ENCODE results near the gene NBEA.

NBEA gene

DNA sequence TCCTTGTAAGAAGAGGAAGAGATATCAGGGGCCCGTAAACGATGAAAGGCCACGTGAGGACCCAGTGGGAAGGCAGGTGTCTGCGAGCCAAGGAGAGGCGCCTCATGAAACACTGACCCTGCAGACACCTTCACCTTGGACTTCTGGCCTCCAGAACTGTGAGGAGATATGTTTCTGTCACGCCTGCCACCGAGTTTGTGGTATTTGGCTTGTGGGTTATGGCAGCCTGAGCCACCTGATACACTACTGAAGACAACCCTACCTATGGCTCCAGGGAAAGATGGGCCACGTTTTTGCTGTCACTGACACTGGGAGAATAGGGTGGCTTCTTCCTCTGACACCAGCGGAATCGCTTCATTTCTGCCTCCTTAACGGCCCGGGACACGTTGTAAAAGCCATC lies 752.0 kb downstream of the NBEA start:
- H3K27ac ChIP-seq (ENCODE audit: low read depth, low read length) = no peak overlapping the region

DNA sequence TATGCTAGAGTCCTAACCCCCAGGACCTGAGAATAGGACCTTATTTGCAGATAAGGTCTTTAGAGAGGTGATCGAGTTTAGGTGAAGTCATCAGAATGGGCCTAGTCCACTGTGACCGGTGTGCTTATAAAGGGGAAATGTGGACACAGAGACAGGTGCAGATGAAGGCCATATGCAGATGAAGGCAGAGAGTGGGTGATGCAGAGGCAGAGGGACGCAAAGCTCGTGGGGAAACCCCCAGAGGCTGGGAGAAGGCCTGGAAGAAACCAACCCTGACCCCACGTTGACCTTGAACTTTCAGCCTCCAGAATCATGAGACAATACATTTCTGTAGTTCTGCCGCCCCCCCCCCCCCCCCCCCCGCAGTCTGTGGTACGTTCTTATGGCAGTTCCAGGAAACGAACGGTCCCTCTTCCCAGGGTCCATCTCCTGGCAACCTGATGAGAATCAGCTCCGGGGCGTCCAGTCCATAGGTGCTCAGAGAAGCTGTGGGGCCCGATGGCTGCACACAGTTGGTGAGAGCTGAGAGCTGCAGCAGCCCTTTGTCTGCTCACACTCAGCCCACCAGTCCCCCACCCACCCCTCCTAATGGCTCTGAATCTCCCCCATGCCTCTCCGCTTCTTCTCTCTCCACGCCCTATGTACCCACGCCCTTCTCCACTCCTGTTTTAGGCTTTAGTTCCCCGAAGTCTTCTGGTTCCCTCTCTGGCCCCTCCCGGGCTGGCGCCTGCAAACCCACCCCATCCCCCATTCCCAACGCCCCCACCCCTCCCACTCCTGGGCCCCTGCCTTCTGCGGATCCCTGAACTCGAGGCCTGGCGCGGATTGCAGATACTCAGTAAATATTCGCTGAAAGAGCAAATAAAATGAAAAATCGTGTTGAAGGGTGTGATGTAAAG lies 752.7 kb downstream of the NBEA start:
- Histone ChIP-seq H3K27me3 (ENCODE audit: control insufficient read depth in 1 of 2, insufficient read depth in 2 of 2, low read length in 2 of 2) (no peaks in the 10 kb centered on the region), H3K4me1 (ENCODE audit: insufficient read depth, low read length) (peaks cover 9% of the 10 kb centered on the region), H3K36me3 (ENCODE audit: insufficient read depth, low read length) (no peaks in the 10 kb centered on the region), H3K4me3 (ENCODE audit: low read depth in 1 of 2, low read length in 2 of 2) (no peak overlapping the region), H3K9me3 (ENCODE audit: low read length) (no peaks in the 10 kb centered on the region), H3K9ac (ENCODE audit: low read length) (no peak overlapping the region), H3K27ac (ENCODE audit: low read depth, low read length) (no peak overlapping the region)

More for the DNA sequence above, 752.0 kb downstream of the NBEA start:
- H3K27me3 ChIP-seq (ENCODE audit: control insufficient read depth in 1 of 2, insufficient read depth in 2 of 2, low read length in 2 of 2) = no peaks in the 10 kb centered on the region
- no peaks in the 10 kb centered on the region for H3K36me3 ChIP-seq (ENCODE audit: insufficient read depth, low read length)
- no peak overlapping the region for H3K9ac ChIP-seq (ENCODE audit: low read length)
- H3K4me3 ChIP-seq (ENCODE audit: low read depth in 1 of 2, low read length in 2 of 2) = no peak overlapping the region
- H3K4me1 ChIP-seq (ENCODE audit: insufficient read depth, low read length) = peaks cover 2% of the 10 kb centered on the region
- no peaks in the 10 kb centered on the region for H3K9me3 ChIP-seq (ENCODE audit: low read length)

DNA sequence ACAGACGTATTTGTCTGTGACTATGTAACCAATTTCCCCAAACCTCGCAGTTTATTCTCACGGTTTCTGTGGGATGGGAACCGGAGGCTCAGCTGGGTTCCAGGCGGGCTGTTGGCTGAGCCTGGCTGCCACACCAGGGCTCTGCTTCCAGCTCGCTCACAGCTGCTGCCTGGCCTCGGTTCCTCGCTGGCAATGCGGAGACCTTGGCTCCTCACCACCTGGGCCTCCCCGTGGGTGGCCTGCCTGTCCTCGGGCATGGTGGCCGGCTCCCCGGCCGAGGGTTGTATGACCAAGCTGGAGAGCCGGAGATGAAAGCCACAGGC lies 753.3 kb downstream of the NBEA start:
- Histone ChIP-seq H3K27me3 (ENCODE audit: control insufficient read depth in 1 of 2, insufficient read depth in 2 of 2, low read length in 2 of 2) (no peaks in the 10 kb centered on the region), H3K4me3 (ENCODE audit: low read depth in 1 of 2, low read length in 2 of 2) (no peak overlapping the region), H3K9ac (ENCODE audit: low read length) (no peak overlapping the region), H3K36me3 (ENCODE audit: insufficient read depth, low read length) (no peaks in the 10 kb centered on the region), H3K4me1 (ENCODE audit: insufficient read depth, low read length) (peaks cover 12% of the 10 kb centered on the region), H3K27ac (ENCODE audit: low read depth, low read length) (no peak overlapping the region), H3K9me3 (ENCODE audit: low read length) (no peaks in the 10 kb centered on the region)

- Histone ChIP-seq H3K4me1 (ENCODE audit: insufficient read depth, low read length) (peaks cover 17% of the 10 kb centered on the region), H3K4me3 (ENCODE audit: low read depth in 1 of 2, low read length in 2 of 2) (no peak overlapping the region), H3K9me3 (ENCODE audit: low read length) (no peaks in the 10 kb centered on the region), H3K27me3 (ENCODE audit: control insufficient read depth in 1 of 2, insufficient read depth in 2 of 2, low read length in 2 of 2) (no peaks in the 10 kb centered on the region), H3K9ac (ENCODE audit: low read length) (no peak overlapping the region), H3K27ac (ENCODE audit: low read depth, low read length) (no peak overlapping the region), H3K36me3 (ENCODE audit: insufficient read depth, low read length) (no peaks in the 10 kb centered on the region)
Observed at GRCh38 chr13:35697186-35697730, 755.2 kb downstream of the NBEA start.

- Histone ChIP-seq H3K36me3 (ENCODE audit: insufficient read depth, low read length) (no peaks in the 10 kb centered on the region), H3K4me3 (ENCODE audit: low read depth in 1 of 2, low read length in 2 of 2) (no peak overlapping the region), H3K27ac (ENCODE audit: low read depth, low read length) (no peak overlapping the region), H3K9ac (ENCODE audit: low read length) (no peak overlapping the region), H3K27me3 (ENCODE audit: control insufficient read depth in 1 of 2, insufficient read depth in 2 of 2, low read length in 2 of 2) (no peaks in the 10 kb centered on the region), H3K9me3 (ENCODE audit: low read length) (no peaks in the 10 kb centered on the region), H3K4me1 (ENCODE audit: insufficient read depth, low read length) (peaks cover 17% of the 10 kb centered on the region)
Observed at GRCh38 chr13:35698911-35699576, 757.0 kb downstream of the NBEA start.

GRCh38 chr13:35699825-35700510 lies 757.9 kb downstream of the NBEA start:
- H3K9me3 ChIP-seq (ENCODE audit: low read length) = no peaks in the 10 kb centered on the region
- peak overlapping the region; percentile 25 to 52 for H3K4me3 ChIP-seq (ENCODE audit: low read depth in 1 of 2, low read length in 2 of 2)
- H3K27ac ChIP-seq (ENCODE audit: low read depth, low read length) = peak overlapping the region; percentile 49

GRCh38 chr13:35700671-35701070 lies 758.6 kb downstream of the NBEA start:
- Histone ChIP-seq H3K27me3 (ENCODE audit: control insufficient read depth in 1 of 2, insufficient read depth in 2 of 2, low read length in 2 of 2) (no peaks in the 10 kb centered on the region), H3K27ac (ENCODE audit: low read depth, low read length) (no peak overlapping the region), H3K9me3 (ENCODE audit: low read length) (no peaks in the 10 kb centered on the region), H3K9ac (ENCODE audit: low read length) (no peak overlapping the region), H3K4me3 (ENCODE audit: low read depth in 1 of 2, low read length in 2 of 2) (no peak overlapping the region), H3K4me1 (ENCODE audit: insufficient read depth, low read length) (peaks cover 17% of the 10 kb centered on the region), H3K36me3 (ENCODE audit: insufficient read depth, low read length) (no peaks in the 10 kb centered on the region)

More at GRCh38 chr13:35699825-35700510, 757.9 kb downstream of the NBEA start:
- Histone ChIP-seq H3K36me3 (ENCODE audit: insufficient read depth, low read length) (no peaks in the 10 kb centered on the region), H3K4me1 (ENCODE audit: insufficient read depth, low read length) (peaks cover 17% of the 10 kb centered on the region), H3K9ac (ENCODE audit: low read length) (no peak overlapping the region), H3K27me3 (ENCODE audit: control insufficient read depth in 1 of 2, insufficient read depth in 2 of 2, low read length in 2 of 2) (no peaks in the 10 kb centered on the region)

DNA sequence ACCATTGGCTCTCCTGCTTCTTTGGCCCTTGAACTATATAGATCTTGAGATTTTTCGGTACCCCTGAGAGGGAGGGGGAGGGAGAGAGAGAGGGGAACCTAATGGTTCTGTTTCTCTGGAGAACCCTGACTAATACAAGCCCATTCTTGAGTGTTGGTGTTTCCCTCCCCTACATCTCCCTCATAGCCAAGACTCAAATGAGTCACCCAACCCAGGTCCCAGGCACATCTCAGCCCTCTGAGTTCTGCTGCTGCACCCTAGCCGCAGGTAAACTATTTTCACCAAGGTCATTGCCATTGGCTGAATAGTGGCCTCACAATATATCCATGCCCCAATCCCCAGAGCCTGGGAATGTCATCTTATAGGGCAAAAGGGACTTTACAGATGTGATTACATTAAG lies 760.2 kb downstream of the NBEA start:
- Histone ChIP-seq H3K36me3 (ENCODE audit: insufficient read depth, low read length) (no peaks in the 10 kb centered on the region), H3K4me3 (ENCODE audit: low read depth in 1 of 2, low read length in 2 of 2) (no peak overlapping the region), H3K27me3 (ENCODE audit: control insufficient read depth in 1 of 2, insufficient read depth in 2 of 2, low read length in 2 of 2) (no peaks in the 10 kb centered on the region), H3K27ac (ENCODE audit: low read depth, low read length) (no peak overlapping the region), H3K4me1 (ENCODE audit: insufficient read depth, low read length) (peaks cover 17% of the 10 kb centered on the region), H3K9me3 (ENCODE audit: low read length) (no peaks in the 10 kb centered on the region), H3K9ac (ENCODE audit: low read length) (no peak overlapping the region)

DNA sequence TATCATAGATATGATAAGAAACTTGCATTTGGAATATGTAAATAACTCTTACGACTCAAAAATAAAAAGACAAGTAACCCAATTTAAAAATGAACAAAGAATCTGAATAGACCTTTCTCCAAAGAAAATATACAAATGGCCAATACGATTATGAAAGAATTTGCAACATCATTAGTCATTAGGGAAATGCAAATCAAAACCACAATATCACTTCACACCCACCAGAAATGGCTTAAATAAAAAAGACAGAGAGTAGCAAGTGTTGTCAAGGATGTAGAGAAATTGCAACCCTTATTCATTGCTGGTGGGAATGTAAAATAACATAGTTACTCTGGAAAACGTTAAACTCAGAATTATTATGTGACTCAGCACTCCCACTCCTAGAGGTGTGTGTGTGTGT lies 761.0 kb downstream of the NBEA start:
- Histone ChIP-seq H3K27me3 (ENCODE audit: control insufficient read depth in 1 of 2, insufficient read depth in 2 of 2, low read length in 2 of 2) (no peaks in the 10 kb centered on the region), H3K9me3 (ENCODE audit: low read length) (no peaks in the 10 kb centered on the region), H3K36me3 (ENCODE audit: insufficient read depth, low read length) (no peaks in the 10 kb centered on the region), H3K4me1 (ENCODE audit: insufficient read depth, low read length) (peaks cover 17% of the 10 kb centered on the region), H3K4me3 (ENCODE audit: low read depth in 1 of 2, low read length in 2 of 2) (no peak overlapping the region), H3K9ac (ENCODE audit: low read length) (no peak overlapping the region), H3K27ac (ENCODE audit: low read depth, low read length) (no peak overlapping the region)

GRCh38 chr13:35704331-35704730 lies 762.3 kb downstream of the NBEA start:
- Histone ChIP-seq H3K4me3 (ENCODE audit: low read depth in 1 of 2, low read length in 2 of 2) (no peak overlapping the region), H3K4me1 (ENCODE audit: insufficient read depth, low read length) (peaks cover 12% of the 10 kb centered on the region), H3K27me3 (ENCODE audit: control insufficient read depth in 1 of 2, insufficient read depth in 2 of 2, low read length in 2 of 2) (no peaks in the 10 kb centered on the region), H3K27ac (ENCODE audit: low read depth, low read length) (no peak overlapping the region), H3K9ac (ENCODE audit: low read length) (no peak overlapping the region), H3K9me3 (ENCODE audit: low read length) (no peaks in the 10 kb centered on the region), H3K36me3 (ENCODE audit: insufficient read depth, low read length) (no peaks in the 10 kb centered on the region)

- H3K4me1 ChIP-seq (ENCODE audit: insufficient read depth, low read length) = no peaks in the 10 kb centered on the region
- H3K27me3 ChIP-seq (ENCODE audit: control insufficient read depth in 1 of 2, insufficient read depth in 2 of 2, low read length in 2 of 2) = no peaks in the 10 kb centered on the region
- H3K9me3 ChIP-seq (ENCODE audit: low read length) = no peaks in the 10 kb centered on the region
- no peak overlapping the region for H3K4me3 ChIP-seq (ENCODE audit: low read depth in 1 of 2, low read length in 2 of 2)
- H3K9ac ChIP-seq (ENCODE audit: low read length) = no peak overlapping the region
- H3K27ac ChIP-seq (ENCODE audit: low read depth, low read length) = no peak overlapping the region
- H3K36me3 ChIP-seq (ENCODE audit: insufficient read depth, low read length) = no peaks in the 10 kb centered on the region
Observed at GRCh38 chr13:35706281-35706680, 764.2 kb downstream of the NBEA start.

Data from muscle layer of colon (tissue), 2 donors.